T-helper 22 cell (primary cell): ENCODE data around the gene RPS6KB2.
A peak's percentile ranks its signal among the peaks of the same experiment; 100 is the strongest.
"Not testable (repeated sequence)": the region's sequence is repeated elsewhere in the genome, so short reads cannot be mapped to it uniquely, and the experiment has no call there.

Experiments used
- DNase-seq: peaks from one replicate; pipeline ENCODE4 v3.0.0-alpha.2; 2020; ENCODE audit warnings: low read depth

The RPS6KB2 gene

DNA sequence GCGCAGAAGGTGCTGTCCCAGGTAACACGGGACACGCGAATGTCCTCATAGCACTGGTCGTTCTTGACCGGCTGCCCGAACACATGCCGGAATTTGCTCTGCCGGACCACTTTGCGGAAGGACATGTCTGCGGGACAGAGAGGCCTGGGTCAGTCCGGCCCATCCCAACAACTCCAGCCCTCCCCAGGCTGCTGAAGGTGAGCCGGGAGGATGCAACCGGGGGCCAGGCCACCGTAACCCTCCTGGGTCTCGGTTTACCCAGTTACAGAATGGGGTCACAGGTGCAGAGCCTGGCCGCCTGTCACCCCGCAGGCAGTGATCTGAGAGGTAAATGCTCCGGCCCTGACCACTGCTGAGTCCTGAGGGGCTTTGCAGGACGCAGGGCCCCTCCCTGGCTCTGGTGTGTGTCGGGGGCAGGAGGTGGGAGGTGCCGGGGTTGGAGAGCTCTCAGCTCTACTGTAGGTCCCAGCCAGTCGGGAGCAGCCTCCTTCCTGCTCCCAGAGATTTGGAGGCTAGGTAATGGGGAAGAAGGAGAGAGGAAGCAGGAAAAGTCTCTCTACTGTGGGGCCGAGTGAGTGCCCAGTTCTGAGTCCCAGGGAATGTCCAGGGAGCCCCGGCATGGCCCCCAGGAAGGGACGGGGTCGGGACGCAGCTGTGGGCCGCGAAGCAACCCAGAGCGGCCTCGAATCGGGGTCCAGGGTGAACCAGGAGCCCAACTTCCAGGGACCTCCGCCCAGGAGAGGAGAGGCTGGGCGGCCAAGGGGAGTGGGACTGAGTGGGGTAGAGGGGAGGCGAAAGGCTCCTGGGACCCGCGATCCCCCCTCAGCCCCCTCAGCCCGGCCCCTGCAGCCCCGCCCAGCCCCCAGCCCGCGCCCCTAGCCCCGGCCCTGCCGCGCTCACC, 14.5 kb downstream of the RPS6KB2 start:
- no peak for DNase-seq

DNA sequence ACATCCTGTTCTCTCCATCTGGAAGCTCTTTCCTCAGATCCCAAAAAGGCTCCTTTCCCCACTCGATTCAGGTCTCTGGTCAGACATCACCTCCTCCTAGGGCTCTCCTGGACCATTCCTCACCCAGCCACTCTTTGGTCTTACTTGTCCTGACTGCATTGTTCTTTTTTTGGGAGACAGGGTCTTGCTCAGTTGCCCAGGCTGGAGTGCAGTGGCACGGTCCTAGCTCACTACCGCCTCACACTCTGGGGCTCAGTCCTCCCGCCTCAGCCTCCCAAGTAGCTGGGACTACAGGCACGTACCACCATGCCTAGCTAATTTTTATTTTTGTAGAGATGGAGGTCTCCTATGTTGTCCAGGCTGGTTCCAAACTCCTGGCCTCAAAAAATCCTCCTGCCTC, 17.2 kb downstream of the RPS6KB2 start:
- DNase-seq = no peak

DNA sequence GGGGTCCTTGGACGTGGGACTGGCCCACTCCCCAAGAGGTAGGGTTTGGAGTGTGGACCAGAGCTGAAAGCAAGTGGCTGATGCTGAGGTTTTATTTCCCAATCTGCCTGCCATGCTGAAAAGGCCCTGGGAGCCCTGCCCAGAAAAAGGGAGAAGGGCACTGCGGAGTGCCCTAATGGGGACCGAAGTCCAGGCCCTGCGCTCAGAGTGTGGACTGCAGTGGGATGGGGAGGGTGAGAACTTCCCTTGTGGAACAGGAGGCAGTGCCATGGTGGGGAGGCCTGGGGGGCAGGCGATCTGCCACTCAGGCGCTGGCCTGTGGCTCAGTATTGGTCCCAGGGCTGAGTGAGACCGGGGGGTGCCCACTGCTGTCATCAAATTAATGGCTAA, 19.9 kb downstream of the RPS6KB2 start:
- no peak for DNase-seq

DNA sequence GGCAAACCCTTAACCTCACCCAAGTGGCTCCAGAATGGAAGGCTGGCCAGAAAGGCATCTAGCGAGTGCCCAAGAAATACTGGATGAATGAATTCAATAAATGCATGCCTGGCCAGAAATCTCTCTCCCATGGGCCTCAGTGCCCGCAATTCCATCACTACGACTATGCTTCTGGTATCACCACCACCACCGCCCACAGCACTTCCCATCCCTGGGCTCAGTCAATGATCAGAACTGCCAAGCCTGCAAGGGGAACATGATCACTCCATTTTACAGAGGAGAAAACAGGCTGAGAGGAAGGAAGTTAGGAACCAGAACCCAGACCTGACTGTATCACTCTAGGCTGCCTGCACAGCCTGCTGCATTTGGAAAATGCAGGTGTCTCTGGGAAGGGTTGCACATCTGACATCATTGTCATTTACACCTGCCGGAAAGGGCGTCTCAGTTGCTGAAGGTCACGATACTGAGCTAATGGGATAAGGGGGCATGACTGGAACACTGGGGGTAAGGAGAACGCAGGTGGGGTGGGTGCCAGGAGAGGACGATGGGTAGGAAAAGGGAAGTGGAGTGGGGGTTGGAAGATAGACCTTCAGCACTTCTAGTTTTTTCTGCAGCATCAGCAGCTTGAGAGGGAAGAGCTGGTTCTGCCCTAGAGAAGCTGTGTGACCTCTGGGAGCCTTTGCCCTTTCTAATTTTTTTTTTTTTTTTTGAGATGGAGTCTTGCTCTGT, 21.0 kb downstream of the RPS6KB2 start:
- no peak for DNase-seq

DNA sequence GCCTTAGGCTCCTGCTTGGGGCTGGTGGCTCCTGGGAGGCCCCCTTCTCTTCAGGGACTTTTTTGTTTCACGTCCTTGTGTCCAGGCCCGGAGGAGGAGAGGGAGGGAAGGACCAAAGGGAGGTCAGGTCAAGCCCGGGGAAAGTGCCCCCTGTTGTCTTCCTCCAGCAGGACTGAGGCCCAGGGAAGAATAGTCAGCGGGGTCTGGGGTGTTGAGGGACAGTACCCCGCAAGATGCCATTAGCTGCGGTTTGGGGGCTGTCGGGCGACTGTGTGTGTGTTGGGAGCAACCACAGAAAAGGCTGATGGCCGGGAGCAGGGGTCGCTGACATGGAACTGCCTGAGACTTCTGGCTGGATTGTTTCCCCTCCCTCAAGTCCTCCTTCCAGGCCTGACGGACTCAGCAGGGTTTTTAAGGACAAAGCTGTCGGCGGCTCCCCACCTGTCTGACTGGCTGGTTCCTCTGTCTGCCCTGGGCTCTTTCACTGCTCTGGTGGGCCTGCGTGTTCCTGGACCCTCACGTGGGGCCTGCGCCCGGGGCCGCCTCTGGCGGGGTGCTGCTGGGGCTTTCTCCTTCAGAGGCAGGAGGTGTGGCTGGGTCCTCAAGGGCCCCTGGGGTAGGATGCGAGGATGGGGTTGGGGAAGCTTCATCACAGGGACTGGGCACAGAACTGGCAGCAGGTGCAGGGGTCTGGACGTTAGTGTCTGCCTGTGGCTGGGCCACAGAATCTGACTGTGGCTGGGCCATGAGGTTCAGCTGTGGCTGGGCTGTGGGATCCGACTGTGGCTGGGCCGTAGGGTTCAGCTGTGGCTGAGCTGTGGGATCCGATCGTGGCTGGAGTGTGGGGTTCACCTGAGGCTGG, 22.7 kb downstream of the RPS6KB2 start:
- no peak for DNase-seq

DNA sequence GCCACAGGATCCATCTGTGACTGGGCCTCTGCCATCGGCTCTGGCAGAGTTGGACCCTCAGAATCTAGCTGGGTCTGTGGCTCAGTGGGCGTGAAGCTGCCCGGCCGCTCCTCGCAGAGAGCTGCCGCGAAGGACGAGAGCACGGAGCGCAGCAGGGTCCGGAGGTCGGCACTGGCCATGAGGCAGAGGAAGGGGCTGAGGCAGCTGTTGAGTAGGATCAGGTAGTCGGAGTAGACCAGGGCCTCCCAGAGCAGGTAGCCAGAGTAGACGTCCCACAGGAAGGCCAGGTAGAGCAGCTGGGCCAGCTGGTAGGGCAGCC, 23.3 kb downstream of the RPS6KB2 start:
- DNase-seq = no peak

DNA sequence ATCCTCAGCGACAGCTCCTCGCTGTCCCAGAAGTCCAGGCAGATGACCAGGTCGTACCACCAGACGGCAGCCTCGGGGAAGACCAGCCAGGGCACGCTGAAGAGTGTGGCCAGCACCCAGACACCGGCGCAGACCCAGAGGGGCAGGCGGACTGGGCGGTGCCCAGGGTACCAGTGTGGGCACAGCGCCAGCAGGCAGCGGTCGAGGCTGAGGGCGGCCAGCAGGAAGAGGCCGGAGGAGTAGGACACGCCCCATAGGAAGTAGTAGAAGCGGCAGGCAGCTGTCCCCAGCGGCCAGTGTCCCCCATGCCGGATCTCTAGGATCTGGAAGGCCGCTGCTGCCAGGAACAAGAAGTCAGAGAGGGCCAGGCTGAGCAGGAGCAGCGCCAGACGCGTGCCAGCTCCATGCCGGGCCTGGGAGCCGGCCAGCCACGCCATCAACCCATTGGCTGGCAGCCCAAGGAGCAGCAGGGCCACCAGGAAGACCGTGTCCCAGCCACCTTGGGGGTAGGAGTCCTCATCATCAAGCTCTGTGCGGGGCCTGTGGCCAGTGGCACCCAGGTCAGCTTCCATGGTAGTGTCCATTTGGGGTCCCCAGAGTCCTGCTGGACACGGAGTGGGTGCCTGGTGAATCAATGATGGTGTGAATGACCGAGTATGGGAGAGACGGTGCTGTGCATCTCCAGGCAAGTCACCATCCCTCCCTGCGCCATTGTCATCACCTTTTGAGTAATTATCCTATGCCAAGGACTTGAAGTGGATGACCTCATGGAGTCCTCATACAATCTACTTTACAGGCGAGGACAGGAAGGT, 24.1 kb downstream of the RPS6KB2 start, which contains the start of gene GPR152:
TSS of gene GPR152 (minus strand) at position 589 of the 812 bp plus-strand sequence. CDS start at position 584, 5 bp downstream.
- DNase-seq = no peak

DNA sequence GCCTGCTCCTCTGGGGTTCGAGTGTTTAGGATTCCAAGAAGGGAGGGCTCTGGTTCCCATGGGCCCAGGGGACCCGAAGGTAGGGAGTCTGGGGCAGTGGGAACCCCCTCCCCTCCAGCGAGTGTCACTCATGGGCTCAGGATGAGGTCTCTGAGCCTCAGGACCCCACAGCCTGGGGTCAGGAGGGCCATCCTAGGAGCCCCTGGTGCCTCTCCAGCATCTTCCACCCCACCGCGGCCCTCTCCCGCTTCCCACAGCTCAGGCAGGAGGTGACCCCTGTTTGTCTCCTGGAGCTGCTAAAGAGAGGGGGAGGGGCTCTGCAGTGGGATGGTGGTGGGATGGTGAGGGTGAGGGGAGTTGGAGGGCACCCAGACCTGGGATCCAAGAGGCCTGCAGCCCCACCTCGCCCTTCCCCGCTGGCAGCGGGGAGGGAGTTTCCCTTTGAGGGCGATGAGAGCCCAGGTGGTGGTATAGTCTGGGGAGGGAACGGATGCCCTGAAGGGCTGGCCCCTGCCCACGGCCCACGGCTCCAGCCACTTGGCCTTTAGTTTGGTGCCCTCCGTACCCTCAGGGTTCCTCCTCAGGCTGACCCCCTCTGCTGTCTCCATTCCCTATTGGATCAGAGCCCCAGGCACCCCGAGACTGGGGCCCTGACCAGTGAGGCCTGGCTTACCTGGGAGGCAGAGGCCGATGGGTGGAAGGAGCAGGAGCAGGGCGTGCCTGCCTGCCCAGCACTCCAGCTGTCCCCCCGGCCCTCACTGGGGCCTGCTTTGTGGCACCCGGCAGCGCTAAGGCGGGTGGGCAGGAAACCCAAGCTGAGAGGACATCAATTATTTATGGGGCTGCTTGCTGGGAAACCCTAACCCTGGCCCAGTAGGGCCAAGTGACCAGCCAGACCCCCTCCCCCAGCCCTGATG, 25.8 kb downstream of the RPS6KB2 start:
- DNase-seq = no peak

DNA sequence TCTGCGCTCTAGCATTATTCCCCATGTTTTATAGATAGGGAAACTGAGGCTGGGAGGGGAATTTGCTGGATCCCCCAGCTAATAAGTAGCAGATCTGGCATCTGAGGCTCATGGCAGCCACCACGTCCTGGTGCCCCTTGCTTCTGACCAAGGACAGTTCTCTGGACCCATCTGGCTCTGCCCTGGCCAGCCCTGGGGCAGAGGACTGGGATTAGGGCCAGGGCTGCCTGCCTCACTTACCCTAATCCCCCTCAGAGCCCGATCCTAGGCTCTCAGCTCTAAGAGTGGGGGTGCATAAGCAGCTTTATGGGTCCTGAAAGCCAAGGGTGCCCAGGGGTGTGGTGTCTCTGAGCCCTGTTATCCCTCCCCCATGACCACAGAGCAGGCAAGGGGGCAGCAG, 26.8 kb downstream of the RPS6KB2 start, which contains the start of gene CABP4:
TSS of gene CABP4 (plus strand) at position 301 of the 400 bp plus-strand sequence. CDS start at position 371, 70 bp downstream.
- DNase-seq = no peak

DNA sequence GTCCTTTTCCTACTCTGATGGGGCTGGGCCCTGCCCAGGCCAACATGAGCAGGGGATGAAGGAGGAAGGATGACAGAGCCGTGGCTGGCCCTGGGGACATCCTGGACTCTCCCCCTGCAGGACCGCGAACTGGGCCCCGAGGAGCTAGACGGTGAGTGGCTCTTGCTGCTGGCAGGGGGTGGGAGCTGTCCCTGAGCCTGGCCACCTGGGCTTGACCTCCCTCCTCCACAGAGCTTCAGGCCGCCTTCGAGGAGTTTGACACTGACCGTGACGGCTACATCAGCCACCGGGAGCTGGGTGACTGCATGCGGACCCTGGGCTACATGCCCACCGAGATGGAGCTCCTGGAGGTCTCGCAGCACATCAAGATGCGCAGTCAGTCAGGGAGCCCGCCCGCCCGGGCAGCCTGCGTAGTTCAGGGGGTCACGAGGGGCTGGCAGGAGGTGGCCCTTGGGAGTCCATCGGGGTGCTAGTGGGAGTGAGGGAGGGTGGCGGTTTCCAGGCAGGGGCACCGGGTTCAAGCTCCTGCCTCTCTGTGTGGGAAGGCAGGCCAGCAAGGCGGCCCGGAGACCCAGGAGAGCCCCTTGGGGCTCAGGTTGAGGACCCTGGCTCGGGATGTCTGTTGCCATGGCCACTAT, 27.9 kb downstream of the RPS6KB2 start:
- DNase-seq = no peak

DNA sequence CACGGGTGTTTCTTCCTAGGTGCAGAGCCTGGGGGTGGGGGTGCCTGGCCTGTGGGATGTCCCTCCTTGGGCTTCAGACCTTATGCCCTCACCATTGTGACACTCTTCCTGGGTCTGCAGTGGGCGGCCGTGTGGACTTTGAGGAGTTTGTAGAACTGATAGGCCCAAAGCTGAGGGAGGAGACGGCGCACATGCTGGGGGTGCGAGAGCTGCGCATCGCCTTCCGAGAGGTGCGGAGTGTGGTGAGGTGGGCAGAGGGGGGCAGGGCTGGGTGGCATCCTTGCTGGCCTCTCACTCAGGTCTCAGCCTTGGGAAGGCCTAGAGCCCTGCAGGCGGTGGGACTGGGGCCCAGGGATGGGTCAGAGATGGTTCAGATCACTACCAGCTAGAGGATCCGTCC, 29.2 kb downstream of the RPS6KB2 start:
- no peak for DNase-seq

DNA sequence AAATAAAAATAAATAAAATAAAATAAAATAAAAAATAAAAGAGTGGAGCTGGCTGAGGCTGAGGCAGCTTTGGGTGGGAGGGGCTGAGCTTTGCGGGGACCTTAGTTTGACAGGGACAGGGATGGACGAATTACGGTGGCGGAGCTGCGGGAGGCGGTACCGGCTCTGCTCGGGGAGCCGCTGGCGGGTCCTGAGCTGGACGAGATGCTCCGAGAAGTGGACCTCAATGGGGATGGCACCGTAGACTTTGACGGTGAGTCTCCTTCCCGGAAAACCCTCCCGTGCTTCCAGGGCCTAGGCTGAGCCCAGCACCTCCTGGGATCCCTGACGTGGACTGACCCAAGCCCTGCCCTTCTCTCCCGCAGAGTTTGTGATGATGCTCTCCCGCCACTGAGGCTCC, 30.0 kb downstream of the RPS6KB2 start:
- no peak for DNase-seq

DNA sequence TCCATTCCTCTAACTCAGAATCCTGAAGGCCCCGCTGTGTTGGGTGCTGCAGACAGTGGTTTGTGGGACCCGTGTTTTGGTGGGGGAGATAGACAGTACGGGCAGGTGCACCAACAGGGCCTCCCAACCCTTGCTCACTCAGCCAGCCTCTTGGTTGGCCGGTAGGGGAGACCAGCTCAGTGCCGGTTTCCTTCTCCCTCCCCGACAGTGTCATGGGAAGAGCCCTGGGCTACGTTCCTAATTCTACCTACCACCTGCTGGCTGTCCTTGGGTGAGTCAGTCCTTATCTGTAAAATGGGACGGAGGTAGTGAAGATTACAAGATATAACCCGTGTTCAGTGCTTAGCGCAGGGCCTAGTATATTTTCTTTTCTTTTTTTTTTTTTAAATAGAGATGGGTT, 34.9 kb downstream of the RPS6KB2 start:
- DNase-seq = no peak

DNA sequence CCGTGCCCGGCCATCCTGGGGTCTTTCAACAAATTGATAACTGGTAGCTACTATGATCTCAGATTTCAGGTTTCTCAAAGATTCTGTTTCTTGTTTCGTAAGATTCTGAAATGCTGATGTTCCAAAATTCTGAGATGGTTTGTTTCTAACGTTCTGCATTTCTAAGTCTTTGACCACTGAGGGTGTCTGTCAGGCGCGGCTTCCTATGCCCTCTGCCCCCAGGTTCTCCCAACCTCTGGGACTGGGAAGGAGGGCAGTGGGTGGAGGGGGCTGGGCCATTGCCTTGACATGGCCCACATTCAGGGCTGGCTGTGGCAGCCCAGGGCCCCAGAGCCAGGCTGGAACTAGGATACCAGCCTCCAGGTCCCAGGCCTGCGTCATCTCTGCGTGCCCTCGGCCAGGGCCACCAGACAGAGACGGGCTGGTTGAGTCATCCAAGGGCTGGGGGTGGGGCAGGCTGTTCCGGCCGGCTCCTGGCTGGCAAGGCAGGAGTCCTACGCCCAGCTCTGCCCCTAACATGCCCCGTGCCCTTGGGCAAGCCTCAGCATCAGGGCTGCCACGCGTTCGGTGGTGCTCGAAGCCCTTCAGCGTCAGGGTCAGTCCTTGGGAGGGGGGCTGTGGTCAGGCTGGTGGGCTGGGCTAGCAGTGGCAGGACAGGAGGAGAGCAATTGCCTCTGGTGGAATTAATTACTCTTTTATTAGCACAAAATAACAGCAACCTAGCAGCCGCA, 35.6 kb downstream of the RPS6KB2 start:
- DNase-seq = no peak

DNA sequence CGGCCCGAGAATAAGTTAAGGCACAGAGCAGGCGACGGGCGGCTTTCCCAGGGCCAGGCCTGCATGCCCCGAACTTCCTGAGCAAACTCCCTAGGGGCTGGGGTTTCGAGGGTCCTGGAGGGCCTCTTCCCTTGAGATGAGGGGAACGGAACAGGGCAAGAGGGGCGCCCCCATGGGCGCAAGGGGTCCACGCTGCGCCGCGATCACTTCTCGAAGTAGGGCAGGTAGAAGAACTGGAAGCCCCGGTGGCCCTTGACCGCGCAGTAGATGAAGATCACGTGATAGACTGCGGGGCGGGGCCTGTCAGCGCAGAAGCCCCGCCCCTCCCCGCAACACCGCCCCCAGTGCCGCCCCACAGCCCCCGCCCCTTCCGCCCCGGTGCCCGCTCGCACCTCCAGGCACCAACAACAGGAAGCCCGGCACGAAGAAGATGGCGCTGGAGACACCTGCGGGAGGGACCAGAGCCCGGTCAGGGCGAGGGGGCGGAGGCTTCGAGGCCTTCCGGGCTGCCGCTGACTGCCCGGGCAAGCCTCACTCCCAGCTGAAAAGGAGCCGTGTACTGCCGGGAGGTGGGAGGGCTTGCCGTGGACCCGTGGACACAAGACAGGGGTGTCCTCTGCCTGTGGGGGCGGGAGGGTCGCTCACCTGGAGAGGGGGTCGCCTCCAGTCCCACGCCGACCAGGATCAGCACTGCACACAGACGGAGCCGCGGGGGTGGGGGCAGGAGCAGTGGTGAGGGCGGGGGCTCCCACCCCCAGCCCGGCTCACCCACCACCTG, 36.3 kb downstream of the RPS6KB2 start:
- DNase-seq = peak; percentile 91

DNA sequence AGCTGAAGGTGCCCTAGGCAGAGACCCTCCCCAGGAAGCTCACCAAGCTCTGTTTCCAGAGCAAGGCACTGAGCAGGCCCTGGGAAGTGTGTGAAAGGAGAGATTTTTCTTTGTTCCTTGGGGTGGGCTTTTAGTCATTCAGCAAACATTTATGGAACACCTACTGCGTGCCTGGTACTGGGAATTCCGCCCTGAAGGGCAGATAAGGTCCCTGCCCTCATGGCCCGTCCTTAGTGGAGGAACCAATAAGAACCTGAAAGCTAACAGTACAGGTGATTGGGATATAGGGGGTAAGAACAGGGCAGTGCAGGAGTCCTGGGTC, 36.9 kb downstream of the RPS6KB2 start:
- no peak for DNase-seq

DNA sequence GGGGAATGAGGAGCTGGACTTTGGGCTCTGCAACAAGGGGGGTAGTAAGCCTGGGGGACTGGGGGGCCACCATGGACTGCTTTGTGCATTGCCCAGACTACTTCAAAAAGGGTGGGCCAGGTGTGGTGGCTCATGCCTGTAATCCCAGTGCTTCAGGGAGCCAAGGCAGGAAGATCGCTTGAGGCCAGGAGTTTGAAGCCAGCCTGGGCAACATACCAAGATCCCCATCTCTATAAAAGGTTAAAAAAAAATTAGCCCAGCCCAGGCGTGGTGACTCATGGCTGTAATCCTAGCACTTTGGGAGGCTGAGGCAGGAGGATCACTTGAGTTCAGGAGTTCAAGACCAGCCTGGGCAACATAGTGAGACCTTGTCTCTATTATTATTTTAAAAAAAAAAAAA, 37.2 kb downstream of the RPS6KB2 start:
- DNase-seq = not testable (repeated sequence)

DNA sequence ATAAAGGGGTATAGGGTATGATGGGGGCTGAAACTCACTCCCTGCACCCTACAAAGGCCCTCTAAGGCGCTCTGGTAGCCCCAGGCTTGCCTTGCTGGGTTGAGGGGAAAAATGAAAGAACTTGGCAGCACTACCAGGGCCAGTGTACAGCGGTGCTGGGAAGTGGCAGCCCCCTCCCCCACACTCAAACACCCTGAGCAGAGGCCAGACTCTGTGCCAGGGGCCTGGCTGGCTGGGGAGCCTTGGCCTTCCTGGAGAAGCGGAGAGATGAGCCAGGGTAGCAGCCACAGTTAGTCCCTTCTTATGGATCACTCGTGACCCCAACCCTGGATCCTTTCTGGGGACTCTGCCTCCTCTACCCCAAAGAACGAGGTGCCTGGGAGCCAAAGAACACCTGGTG, 38.1 kb downstream of the RPS6KB2 start:
- no peak for DNase-seq
